Heart right ventricle (tissue), 16 donors: ENCODE measurements around the gene PKD1L1. TPM values are rescaled to one million over a fixed set of nuclear protein-coding genes. Genes with fewer than 3 reads are reported as not detected.
"Not testable (repeated sequence)": the region's sequence is repeated elsewhere in the genome, so short reads cannot be mapped to it uniquely, and the experiment has no call there.

Source experiments
- ATAC-seq, 8 donors: fragments of 200-7000 bp; cut with Tn5 transposase; one replicate each; pipeline ENCODE4 v1.9.1; 2020; ENCODE audit warnings: mild to moderate bottlenecking in 8 of 8, moderate library complexity in 8 of 8, moderate number of reproducible peaks in 1 of 8
- DNase-seq, 2 donors: peaks; one replicate each; pipeline ENCODE4 v3.0.0-alpha.2; 2020
- H3K27ac ChIP-seq, 10 donors: fragments of 200-600 bp; sonication (generic) in 2 of 10; one replicate each; pipeline versions ENCODE4 v1.5.0 to v1.8.0; 2020 to 2022; ENCODE audit warnings: mild to moderate bottlenecking in 3 of 10
- H3K27me3 ChIP-seq, 7 donors: fragments of 200-600 bp; one replicate each; pipeline ENCODE4 v1.8.0; 2021 to 2022; ENCODE audit warnings: mild to moderate bottlenecking in 2 of 7
- H3K36me3 ChIP-seq, 9 donors: fragments of 200-600 bp; sonication (generic) in 1 of 9; one replicate each; pipeline versions ENCODE4 v1.5.0 to v1.8.0; 2020 to 2022; ENCODE audit warnings: mild to moderate bottlenecking in 2 of 9
- H3K4me1 ChIP-seq, 9 donors: fragments of 200-600 bp; sonication (generic) in 1 of 9; one replicate each; pipeline versions ENCODE4 v1.5.0 to v1.8.0; 2020 to 2022; ENCODE audit warnings: mild to moderate bottlenecking in 4 of 9
- H3K4me3 ChIP-seq, 10 donors: fragments of 200-600 bp; sonication (generic) in 2 of 10; one replicate each; pipeline versions ENCODE4 v1.5.0 to v1.8.0; 2020 to 2022; ENCODE audit warnings: mild to moderate bottlenecking in 7 of 10, moderate library complexity in 2 of 10
- H3K9me3 ChIP-seq, 11 donors: fragments of 200-600 bp in 10 of 11; sonication (generic) in 2 of 11; one replicate each; pipeline versions ENCODE4 v1.5.0 to v1.8.0; 2013 to 2022; ENCODE audit warnings: mild to moderate bottlenecking in 2 of 11, control low read depth in 1 of 11, moderate library complexity in 1 of 11
- WGBS, 2 donors: extraction: QIAGEN DNeasy Blood & Tissue Kit; methylation state at CpG; one replicate each; pipeline ENCODE4 v1.1.7; 2013; ENCODE audit warnings: inconsistent platforms in 1 of 2; 5-methylcytosine and 5-hydroxymethylcytosine counted together
- intact Hi-C, 10 donors: fragments of 100-400 bp; cut with DNase I; formaldehyde crosslinking; loops; one replicate each; pipeline versions ENCODE4 v1.11.1 to v1.14.2; 2022
- polyA plus RNA-seq, 2 donors: library from polyadenylated mRNA; stranded (reverse); fragments of 200-250 nt; gene quantifications; one replicate each; pipeline ENCODE4 v1.2.3, GENCODE V29; 2013
- total RNA-seq, 10 donors: library from RNA; stranded (reverse); fragmentation: NEBNext Ultra II Directional in 3 of 10; extraction: Animal tissue kit (Norgen Biotek cat#: 25700) in 3 of 10; gene quantifications; one replicate each; pipeline versions ENCODE4 v1.2.1 to v1.2.4, GENCODE V29; 2021 to 2023
- TF ChIP-seq, protein P1 (sequence below), 9 donors: fragments of 200-600 bp; sonication (generic) in 2 of 9; IDR thresholded peaks; one replicate each; pipeline versions ENCODE4 v1.5.0 to v1.8.0; 2021 to 2022; ENCODE audit warnings: antibody characterized with exemption in 9 of 9, mild to moderate bottlenecking in 5 of 9, moderate library complexity in 1 of 9
- donor health status: Arrhythmogenic right ventricular cardiomyopathy.
- donor health status: ischemic (EF 13 %, LVEDD 7.1; RV severe dilation, severe dysfunction).
- donor health status: healthy with polysubstance abuse.
- donor health status: DM: no; HTN: yes; CAD: no.
- donor health status: DM: no; HTN: no; CAD: no.
- donor health status: ischemic (EF 25% LVEDD 6.9; RV normal size, moderate dysfunction).
- donor health status: ischemic (EF 25% LVEDD 5.7; RV mildly dilated, moderate dysfunction).
- donor health status: healthy.
- donor health status: DM: yes; HTN: yes; CAD: no.
- donor health status: Ischemic cardiomyopathy.
- donor health status: ischemic (EF 35%, LVEDD 5.7; RV mildly dilated, moderate dysfunction).
- donor health status: nonischemic (EF 11% LVEDD 7.7; RV severe dilation, severe dysfunction).
- donor health status: DM: yes; HTN: yes; CAD: no.
- donor health status: PGD.
- donor health status: ischemic (EF 29% LVEDD 5.4; RV normal size, mild dysfunction).
- donor health status: nonischemic (EF 23%, LVEDD 6.1; RV moderate dilation, normal function).

The PKD1L1 gene
- total and polyA plus RNA-seq, 12 donors: 1.5 to 4.7 (median 2.4) TPM

DNA sequence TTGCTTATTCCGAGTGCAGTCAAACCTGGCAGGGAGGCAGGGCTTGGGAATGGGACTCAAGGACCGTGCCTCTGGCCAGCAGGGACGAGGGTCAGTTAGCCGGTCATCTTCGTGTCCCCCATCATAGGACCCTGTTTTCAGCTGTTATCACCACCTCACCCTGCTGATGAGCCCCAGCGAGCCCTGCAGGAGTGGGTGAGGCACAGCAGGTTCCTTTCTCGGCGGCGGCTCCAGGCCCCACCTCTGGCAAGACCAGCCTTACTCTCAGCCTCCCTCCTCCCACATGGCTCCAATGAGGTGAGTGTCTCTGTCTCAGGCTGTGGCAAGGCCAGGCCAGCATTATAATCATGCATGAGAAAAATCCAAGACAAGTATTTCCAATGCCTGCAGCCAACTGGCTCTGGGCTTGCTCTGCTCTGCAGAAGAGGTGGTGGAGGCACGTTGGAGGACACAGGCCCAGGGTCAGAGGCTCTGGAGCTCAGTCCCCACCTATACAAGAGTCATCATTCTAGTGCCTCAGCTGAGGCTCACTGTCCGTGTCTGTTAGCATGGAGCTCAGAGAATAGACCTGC, 15.7 kb downstream of the PKD1L1 start:
- 82 to 87% methylated on average over 11 of the region's 11 CpGs for WGBS, 2 donors
- ATAC-seq: peak; percentile 7 to 65 (median 44)
- TF ChIP-seq, protein P1, sequence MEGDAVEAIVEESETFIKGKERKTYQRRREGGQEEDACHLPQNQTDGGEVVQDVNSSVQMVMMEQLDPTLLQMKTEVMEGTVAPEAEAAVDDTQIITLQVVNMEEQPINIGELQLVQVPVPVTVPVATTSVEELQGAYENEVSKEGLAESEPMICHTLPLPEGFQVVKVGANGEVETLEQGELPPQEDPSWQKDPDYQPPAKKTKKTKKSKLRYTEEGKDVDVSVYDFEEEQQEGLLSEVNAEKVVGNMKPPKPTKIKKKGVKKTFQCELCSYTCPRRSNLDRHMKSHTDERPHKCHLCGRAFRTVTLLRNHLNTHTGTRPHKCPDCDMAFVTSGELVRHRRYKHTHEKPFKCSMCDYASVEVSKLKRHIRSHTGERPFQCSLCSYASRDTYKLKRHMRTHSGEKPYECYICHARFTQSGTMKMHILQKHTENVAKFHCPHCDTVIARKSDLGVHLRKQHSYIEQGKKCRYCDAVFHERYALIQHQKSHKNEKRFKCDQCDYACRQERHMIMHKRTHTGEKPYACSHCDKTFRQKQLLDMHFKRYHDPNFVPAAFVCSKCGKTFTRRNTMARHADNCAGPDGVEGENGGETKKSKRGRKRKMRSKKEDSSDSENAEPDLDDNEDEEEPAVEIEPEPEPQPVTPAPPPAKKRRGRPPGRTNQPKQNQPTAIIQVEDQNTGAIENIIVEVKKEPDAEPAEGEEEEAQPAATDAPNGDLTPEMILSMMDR (IDR thresholded peaks at IDR 0.05): no peak
- no peaks in the 10 kb centered on the region for H3K27me3 ChIP-seq
- H3K4me1 ChIP-seq: peaks cover 0 to 28% (median 10%) of the 10 kb centered on the region in 9 donors
- H3K36me3 ChIP-seq: peaks cover 0 to 59% (median 0%) of the 10 kb centered on the region in 9 donors
- intact Hi-C loops: no loop called here
- no peaks in the 10 kb centered on the region for H3K9me3 ChIP-seq
- DNase-seq: no peak
- peak overlapping the region in 2 of 10 donors; percentile 29 to 48 for H3K27ac ChIP-seq
- H3K4me3 ChIP-seq: no peak overlapping the region

DNA sequence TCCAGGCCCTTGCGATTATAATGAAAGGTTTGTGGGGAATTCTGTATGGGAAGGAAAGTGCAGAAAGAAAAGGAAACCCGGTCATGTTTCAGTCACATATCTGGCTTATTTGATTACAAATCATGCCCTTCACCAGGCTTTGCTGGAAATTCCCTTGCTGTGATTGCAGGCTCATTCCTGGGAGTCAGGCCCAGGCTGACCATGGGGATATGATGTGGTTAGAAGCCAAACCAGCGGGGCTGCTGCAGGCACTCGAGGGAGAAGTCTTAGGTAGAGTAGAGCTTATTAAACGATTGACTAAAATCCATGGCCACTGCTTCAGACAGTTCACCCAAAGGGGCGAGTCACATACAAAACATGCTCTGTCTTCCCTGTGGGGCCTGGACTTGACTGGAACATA, 16.2 kb downstream of the PKD1L1 start:
- Histone ChIP-seq H3K36me3 (peaks cover 0 to 61% (median 0%) of the 10 kb centered on the region in 9 donors), H3K4me3 (no peak overlapping the region), H3K9me3 (no peaks in the 10 kb centered on the region), H3K27me3 (no peaks in the 10 kb centered on the region), H3K4me1 (peaks cover 0 to 24% (median 10%) of the 10 kb centered on the region in 9 donors), H3K27ac (peak overlapping the region in 3 of 10 donors; percentile 7 to 48 (median 29))
- intact Hi-C loops: no loop called here
- 62 to 70% methylated on average over 6 of the region's 6 CpGs for WGBS, 2 donors
- TF ChIP-seq, protein P1 (IDR thresholded peaks at IDR 0.05): no peak
- DNase-seq (no peak), ATAC-seq (peak in 3 of 8 donors; percentile 48 to 55 (median 53))

DNA sequence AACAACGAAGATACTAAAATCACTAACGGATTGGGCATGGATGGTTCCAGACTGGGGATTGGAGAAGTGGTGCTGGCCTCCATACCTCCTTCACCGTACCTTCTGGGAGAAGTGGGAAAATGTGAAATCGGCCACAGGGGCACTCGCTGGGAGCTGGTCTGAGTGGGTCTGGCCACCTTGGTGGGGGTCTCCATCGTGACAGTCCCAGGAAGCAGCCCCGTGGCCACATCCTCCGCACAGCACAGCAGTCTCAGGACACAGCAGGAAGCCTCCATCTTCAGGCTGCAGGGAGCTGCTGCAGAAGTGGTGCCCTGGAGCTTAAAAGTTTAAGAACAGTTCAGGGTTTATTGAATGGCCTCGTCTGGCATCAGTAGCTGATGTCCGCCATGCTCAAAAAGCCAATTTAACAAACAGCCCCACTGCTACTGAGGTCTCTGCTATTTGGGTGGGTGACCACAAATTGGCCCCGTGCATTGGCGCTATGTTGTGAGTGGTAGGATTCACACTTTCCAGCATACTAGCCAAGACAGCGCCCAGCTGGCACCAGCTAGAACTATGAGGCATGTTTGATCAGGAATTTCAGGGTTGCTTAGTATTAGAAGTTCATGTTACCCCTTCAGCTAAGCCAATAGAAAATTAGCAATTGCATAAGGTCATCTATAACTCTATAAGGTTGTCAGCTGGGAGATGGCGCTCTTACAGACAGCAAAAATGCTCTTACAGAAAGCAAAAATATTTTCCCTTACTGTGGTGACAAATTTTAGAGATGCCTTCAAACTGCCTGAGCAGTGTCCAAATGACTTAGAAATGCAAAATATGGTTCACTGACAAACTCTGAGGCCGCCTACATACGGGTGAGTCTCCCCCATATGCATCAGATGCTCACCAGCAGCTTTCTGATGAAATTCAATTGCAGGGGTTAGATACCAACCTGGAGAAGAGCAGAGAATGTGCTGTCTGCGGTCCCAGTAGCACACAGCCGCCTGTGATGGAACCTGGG, 17.0 kb downstream of the PKD1L1 start:
- H3K27ac ChIP-seq: peak overlapping the region in 2 of 10 donors; percentile 29 to 48
- no peaks in the 10 kb centered on the region for H3K27me3 ChIP-seq
- H3K36me3 ChIP-seq: peaks cover 0 to 61% (median 0%) of the 10 kb centered on the region in 9 donors
- TF ChIP-seq, protein P1 (IDR thresholded peaks at IDR 0.05): no peak
- H3K9me3 ChIP-seq: no peaks in the 10 kb centered on the region
- intact Hi-C loops: no loop called here
- 92 to 95% methylated on average over 18 of the region's 18 CpGs for WGBS, 2 donors
- DNase-seq (no peak), ATAC-seq (peak in 3 of 8 donors; percentile 12 to 27 (median 25))
- H3K4me1 ChIP-seq: peaks cover 0 to 17% (median 5%) of the 10 kb centered on the region in 9 donors
- no peak overlapping the region for H3K4me3 ChIP-seq

DNA sequence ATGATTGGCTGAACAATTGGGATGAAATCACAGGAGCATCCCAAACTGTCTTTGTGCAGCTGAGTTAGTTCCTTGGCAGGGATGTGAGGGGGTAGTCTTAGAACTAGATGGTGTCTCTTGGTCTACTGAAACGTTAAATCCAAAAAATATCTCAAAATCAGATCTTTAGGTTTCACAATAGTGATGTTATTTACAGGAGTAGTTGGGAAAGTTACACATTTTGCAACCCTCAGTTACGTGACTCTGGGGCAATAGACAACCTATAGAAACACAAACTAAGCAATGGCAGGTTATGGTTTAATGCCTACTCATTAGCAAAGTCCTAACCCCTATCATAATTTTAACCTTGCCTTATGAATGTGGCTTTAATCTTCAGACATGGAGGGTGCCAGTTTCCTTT, 24.0 kb downstream of the PKD1L1 start:
- Histone ChIP-seq H3K4me3 (no peak overlapping the region), H3K4me1 (no peaks in the 10 kb centered on the region), H3K36me3 (peaks cover 0 to 23% (median 0%) of the 10 kb centered on the region in 9 donors), H3K27ac (no peak overlapping the region), H3K9me3 (peaks cover 0 to 10% (median 0%) of the 10 kb centered on the region in 11 donors), H3K27me3 (no peaks in the 10 kb centered on the region)
- 70 to 78% methylated on average over 2 of the region's 2 CpGs for WGBS, 2 donors
- TF ChIP-seq, protein P1 (IDR thresholded peaks at IDR 0.05): no peak
- intact Hi-C loops: no loop called here
- no peak for ATAC-seq
- no peak for DNase-seq

DNA sequence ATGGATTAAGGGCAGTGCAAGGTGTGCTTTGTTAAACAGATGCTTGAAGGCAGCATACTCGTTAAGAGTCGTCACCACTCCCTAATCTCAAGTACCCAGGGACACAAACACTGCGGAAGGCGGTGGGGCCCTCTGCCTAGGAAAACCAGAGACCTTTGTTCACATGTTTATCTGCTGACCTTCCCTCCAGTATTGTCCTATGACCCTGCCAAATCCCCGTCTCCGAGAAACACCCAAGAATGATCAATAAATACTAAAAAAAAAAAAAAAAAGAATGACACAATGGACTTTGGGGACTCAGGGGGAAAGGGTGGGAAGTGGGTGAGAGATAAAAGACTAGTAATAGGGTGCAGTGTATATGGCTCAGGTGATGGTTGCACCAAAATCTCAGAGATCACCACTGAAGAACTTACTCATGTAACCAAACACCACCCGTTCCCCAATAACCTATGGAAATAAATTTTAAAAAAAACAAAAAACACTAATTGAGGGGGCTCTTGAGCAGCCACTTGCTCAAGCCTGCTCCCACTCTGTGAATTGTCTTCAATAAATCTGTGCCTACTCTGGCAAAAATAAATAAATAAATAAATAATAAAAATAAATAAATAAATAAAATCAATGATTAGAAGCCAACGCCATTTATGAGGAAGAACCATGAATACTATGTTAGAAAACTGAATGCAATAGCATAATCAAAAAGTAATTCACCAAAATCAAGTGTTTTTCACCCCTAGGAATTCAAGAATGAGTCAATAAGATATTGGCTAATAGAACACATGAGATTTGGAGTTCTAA, 25.0 kb downstream of the PKD1L1 start:
- DNase-seq, H3K4me3 ChIP-seq, intact Hi-C loops, ATAC-seq, H3K4me1 ChIP-seq, H3K27me3 ChIP-seq, H3K27ac ChIP-seq: not testable (repeated sequence)
- WGBS, 2 donors: 48 to 72% methylated on average over 8 of the region's 8 CpGs
- H3K36me3 ChIP-seq: peaks cover 0 to 13% (median 0%) of the 10 kb centered on the region in 9 donors
- peaks cover 0 to 14% (median 0%) of the 10 kb centered on the region in 11 donors for H3K9me3 ChIP-seq

DNA sequence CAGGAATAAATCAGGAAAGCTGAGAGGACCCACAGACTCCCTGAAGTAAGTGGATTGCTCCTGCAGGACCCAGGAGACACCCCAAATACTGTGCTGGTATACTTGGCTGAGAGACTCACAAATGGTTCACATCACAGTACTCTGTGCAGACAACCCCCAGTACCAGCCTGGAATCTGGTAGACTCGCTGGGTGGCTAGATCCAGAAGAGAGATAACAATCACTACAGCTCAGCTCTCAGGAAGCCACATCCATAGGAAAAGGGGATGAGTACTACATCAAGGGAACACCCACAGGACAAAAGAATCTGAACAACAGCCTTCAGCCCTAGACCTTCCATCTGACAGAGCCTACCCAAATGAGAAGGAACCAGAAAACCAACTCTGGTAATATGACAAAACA, 31.8 kb downstream of the PKD1L1 start:
- intact Hi-C loops: not testable (repeated sequence)

More for the DNA sequence above, 31.8 kb downstream of the PKD1L1 start:
- H3K27ac ChIP-seq, H3K36me3 ChIP-seq, H3K27me3 ChIP-seq, H3K4me3 ChIP-seq, ATAC-seq, DNase-seq, H3K4me1 ChIP-seq: not testable (repeated sequence)
- peaks cover 0 to 22% (median 0%) of the 10 kb centered on the region in 11 donors for H3K9me3 ChIP-seq
- 67 to 78% methylated on average over 1 of the region's 1 CpG for WGBS, 2 donors
